Measurements from ENCODE around the gene FLT4. TPM values are rescaled to one million over a fixed set of nuclear protein-coding genes. Genes with fewer than 3 reads are reported as not detected.
A peak's percentile ranks its signal among the peaks of the same experiment; 100 is the strongest.

The FLT4 gene
- total RNA-seq, 6 experiments from 2014 or later, result 5.3 to 15.1 (median 8.0) TPM

DNA sequence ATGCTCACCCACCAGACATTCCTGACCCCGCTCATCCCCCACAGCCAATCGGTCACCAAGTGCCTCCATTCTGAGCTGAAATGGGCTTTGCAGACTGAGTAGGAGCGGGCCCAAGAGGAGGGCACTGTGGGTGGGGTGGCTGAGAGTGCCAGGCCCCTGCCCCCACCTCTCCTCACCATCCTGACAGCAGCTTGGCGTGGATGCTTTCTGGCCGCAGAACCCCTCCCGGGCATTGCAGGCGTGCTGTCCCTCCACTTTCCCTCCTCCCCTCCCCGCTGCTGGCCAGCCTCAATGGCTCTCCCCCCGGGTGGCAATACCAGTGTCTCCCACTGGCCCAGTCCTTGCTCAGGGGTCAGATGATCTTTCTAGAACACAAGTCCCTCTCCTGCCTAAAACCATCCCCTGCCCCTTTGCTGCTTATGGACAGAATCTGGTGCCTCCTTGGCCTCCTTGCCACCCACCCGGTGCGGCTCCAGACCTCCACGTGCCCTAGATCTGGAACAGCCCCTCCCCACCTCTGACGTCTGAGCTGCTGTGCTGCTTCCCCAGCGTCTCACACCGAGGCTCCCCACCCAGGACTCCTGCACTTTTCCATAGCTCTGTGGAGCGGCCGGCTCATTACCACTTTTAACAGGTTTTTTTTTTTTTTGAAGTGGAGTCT, 6.1 kb downstream of the FLT4 start:
- intact Hi-C loops (cut with DNase I), result no loop called here
- no peaks in the 10 kb centered on the region for H3K27me3 ChIP-seq
- TF ChIP-seq, protein P1, sequence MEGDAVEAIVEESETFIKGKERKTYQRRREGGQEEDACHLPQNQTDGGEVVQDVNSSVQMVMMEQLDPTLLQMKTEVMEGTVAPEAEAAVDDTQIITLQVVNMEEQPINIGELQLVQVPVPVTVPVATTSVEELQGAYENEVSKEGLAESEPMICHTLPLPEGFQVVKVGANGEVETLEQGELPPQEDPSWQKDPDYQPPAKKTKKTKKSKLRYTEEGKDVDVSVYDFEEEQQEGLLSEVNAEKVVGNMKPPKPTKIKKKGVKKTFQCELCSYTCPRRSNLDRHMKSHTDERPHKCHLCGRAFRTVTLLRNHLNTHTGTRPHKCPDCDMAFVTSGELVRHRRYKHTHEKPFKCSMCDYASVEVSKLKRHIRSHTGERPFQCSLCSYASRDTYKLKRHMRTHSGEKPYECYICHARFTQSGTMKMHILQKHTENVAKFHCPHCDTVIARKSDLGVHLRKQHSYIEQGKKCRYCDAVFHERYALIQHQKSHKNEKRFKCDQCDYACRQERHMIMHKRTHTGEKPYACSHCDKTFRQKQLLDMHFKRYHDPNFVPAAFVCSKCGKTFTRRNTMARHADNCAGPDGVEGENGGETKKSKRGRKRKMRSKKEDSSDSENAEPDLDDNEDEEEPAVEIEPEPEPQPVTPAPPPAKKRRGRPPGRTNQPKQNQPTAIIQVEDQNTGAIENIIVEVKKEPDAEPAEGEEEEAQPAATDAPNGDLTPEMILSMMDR (IDR thresholded peaks at IDR 0.05), result no peak
- TF ChIP-seq POLR2A (IDR thresholded peaks at IDR 0.05), result no peak
- H3K27ac ChIP-seq, result no peak overlapping the region
- no peak for ATAC-seq
- no peaks in the 10 kb centered on the region for H3K36me3 ChIP-seq
- DNase-seq, result peak in 2 of 3 donors; percentile 22 to 51
- no peaks in the 10 kb centered on the region for H3K9me3 ChIP-seq
- 52% methylated on average over 17 of the region's 17 CpGs for WGBS (ENCODE audit: insufficient coverage, low coverage, low lambda C conversion rate, missing lambda C conversion rate)
- H3K4me3 ChIP-seq, result no peak overlapping the region
- H3K4me1 ChIP-seq, result no peaks in the 10 kb centered on the region

DNA sequence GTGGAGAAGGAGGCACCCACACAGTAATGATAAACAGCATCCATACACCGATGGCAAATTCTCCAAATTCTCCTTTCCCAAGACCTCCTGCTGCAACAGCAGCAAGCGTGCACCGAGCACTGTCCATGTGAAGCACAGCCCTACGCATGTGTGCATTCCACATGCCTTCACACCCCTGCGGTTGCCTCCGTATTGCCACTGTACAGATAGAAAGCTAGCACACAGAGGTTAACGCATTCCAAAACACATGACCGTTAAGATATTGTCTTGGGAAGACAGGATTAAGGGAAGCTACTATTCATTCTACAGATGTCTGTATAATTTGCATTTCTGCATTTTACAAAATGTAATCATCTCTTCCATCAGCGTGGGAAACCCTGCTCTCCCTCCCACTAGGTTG, 6.6 kb downstream of the FLT4 start:
- no peaks in the 10 kb centered on the region for H3K9me3 ChIP-seq
- no peak for ATAC-seq
- TF ChIP-seq, protein P1 (IDR thresholded peaks at IDR 0.05), result no peak
- TF ChIP-seq POLR2A (IDR thresholded peaks at IDR 0.05), result no peak
- H3K27ac ChIP-seq, result no peak overlapping the region
- DNase-seq, result peak in 1 of 3 donors; percentile 14
- no peaks in the 10 kb centered on the region for H3K4me1 ChIP-seq
- H3K36me3 ChIP-seq, result no peaks in the 10 kb centered on the region
- H3K27me3 ChIP-seq, result no peaks in the 10 kb centered on the region
- intact Hi-C loops (cut with DNase I), result no loop called here
- WGBS (ENCODE audit: insufficient coverage, low coverage, low lambda C conversion rate, missing lambda C conversion rate), result 50% methylated on average over 2 of the region's 9 CpGs
- no peak overlapping the region for H3K4me3 ChIP-seq

GRCh38 chr5:180642181-180642775, 7.1 kb downstream of the FLT4 start:
- DNase-seq, result peak in 1 of 3 donors; percentile 27
- H3K36me3 ChIP-seq, result no peaks in the 10 kb centered on the region
- no peak for ATAC-seq

DNA sequence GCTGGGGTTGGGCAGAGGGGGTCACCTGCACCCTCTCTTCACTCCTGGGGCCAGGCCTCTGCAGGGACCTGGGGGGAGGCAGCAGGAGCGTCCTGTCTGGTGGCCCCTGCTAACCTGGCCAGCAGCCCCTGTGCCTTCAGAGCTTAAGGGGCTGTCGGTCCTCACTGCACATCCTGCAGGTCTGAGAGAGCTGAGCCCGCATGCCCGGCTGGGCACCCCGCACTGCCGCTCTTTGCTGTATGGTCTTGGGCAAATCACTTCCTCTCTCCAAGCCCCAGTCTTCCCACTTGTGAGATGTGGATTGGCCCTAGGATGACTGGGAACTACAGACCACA, 7.9 kb downstream of the FLT4 start:
- WGBS (ENCODE audit: insufficient coverage, low coverage, low lambda C conversion rate, missing lambda C conversion rate), result no CpG with 5 or more reads among the region's 6 CpGs
- no peaks in the 10 kb centered on the region for H3K36me3 ChIP-seq
- ATAC-seq (no peak), DNase-seq (no peak)
- intact Hi-C loops (cut with DNase I), result no loop called here
- no peaks in the 10 kb centered on the region for H3K9me3 ChIP-seq
- no peak overlapping the region for H3K4me3 ChIP-seq
- no peaks in the 10 kb centered on the region for H3K27me3 ChIP-seq
- no peak overlapping the region for H3K27ac ChIP-seq
- no peak for TF ChIP-seq POLR2A (IDR thresholded peaks at IDR 0.05)
- TF ChIP-seq, protein P1 (IDR thresholded peaks at IDR 0.05), result no peak
- no peaks in the 10 kb centered on the region for H3K4me1 ChIP-seq

More at GRCh38 chr5:180642181-180642775, 7.1 kb downstream of the FLT4 start:
- intact Hi-C loops (cut with DNase I), result no loop called here
- H3K4me3 ChIP-seq, result no peak overlapping the region
- no peaks in the 10 kb centered on the region for H3K9me3 ChIP-seq
- WGBS (ENCODE audit: insufficient coverage, low coverage, low lambda C conversion rate, missing lambda C conversion rate), result 69% methylated on average over 9 of the region's 16 CpGs
- TF ChIP-seq, protein P1 (IDR thresholded peaks at IDR 0.05), result no peak
- no peak for TF ChIP-seq POLR2A (IDR thresholded peaks at IDR 0.05)
- H3K4me1 ChIP-seq, result no peaks in the 10 kb centered on the region
- no peak overlapping the region for H3K27ac ChIP-seq
- H3K27me3 ChIP-seq, result no peaks in the 10 kb centered on the region

Data from right lobe of liver (tissue), 6 donors.